Stimulated activated CD8-positive, alpha-beta memory T cell treated with anti-CD3 and anti-CD28 coated beads, Interleukin-15, amount 100 ng/mL, for 4 hours (primary cell): ENCODE measurements around the gene PARVB.

Experiments
- DNase-seq, 2 donors: peaks; one replicate each; pipeline ENCODE4 v3.0.0-alpha.2; 2020; ENCODE audit warnings: low read depth in 2 of 2

PARVB gene

DNA sequence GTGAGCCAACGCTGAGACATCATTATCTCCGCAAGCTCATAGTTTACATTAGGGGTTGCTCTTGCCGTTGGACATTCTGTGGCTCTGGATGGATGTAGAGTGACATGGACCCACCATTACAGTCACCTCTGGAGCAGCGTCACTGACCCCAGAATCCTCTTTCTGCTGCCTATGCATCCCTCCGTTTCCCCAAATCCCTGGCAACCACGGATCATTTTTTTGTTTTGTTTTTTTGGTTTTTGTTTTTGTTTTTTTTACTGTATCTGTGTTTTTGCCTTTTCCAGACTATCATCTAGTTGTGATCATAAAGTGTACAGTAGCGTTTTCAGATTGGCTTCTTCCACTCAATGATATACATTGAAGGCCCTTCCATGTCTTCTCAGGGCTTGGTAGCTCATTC lies 4.0 kb downstream of the PARVB start:
- DNase-seq: no peak

DNA sequence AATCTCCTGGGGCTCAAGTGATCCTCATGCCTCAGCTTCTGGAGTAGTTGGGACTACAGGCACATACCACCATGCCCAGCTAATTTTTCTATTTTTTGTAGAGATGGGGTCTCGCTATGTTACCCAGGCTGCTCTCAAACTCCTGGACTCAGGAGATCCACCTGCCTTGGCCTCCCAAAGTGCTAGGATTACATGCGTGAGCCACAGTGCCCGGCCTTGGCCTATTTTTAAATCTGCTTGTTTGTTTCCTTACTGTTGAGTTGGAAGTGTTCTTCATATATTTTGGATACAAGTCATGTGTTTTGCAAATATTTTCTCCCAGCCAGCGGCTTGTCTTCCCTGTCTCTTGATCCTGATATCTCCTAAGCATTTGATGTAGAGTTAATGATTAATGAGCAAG lies 5.0 kb downstream of the PARVB start:
- no peak for DNase-seq

DNA sequence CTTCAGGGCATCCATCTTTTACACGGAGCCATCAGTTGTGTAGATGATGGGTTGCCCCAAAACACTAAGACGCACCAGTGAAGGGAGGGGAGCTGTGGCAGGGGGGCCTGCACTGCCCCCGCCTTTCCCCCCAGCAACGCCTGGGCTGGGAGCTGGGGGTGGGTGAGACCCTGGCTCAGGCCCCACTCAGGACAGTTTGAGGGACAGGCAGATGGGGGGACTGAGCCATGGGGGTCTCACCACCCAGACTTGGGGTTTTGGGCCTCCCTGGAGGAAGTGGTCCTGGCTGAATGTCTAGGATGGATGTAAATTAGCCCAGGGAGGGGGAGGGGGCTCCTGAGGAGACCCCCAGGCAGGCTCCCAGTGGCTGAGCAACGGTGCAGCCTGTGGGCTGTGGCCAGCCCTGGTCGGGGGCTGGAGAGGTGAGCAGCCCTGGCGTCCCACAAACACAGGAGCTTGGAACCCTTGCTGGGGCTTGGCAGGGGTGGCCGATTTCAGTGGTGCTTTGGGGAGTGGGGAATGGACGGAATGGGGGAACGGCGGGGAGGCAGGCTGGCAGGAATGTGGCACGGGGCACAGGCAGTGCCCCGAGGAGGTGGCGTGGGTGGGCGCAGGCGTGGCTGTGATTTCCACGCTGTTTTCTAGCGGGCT lies 6.1 kb downstream of the PARVB start:
- DNase-seq: no peak

DNA sequence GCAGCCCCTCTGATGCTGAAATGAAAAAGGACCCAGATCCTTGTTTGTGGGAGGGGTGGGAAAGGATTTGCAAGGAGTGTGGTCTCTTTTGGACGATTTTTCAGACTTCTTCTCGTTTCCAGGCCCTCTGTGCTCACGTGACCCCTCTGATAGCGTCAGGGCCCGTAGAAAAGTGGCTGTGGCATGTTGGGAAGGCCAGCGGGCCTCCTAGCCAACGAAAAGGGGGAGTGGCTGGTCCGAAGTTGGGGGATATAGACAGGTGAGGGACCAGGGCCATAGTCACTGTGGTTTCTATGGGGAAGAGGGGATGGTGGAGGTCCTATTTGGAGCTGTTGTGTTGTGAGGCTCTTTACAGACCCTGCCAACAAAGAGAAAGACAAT lies 6.6 kb downstream of the PARVB start:
- no peak for DNase-seq

DNA sequence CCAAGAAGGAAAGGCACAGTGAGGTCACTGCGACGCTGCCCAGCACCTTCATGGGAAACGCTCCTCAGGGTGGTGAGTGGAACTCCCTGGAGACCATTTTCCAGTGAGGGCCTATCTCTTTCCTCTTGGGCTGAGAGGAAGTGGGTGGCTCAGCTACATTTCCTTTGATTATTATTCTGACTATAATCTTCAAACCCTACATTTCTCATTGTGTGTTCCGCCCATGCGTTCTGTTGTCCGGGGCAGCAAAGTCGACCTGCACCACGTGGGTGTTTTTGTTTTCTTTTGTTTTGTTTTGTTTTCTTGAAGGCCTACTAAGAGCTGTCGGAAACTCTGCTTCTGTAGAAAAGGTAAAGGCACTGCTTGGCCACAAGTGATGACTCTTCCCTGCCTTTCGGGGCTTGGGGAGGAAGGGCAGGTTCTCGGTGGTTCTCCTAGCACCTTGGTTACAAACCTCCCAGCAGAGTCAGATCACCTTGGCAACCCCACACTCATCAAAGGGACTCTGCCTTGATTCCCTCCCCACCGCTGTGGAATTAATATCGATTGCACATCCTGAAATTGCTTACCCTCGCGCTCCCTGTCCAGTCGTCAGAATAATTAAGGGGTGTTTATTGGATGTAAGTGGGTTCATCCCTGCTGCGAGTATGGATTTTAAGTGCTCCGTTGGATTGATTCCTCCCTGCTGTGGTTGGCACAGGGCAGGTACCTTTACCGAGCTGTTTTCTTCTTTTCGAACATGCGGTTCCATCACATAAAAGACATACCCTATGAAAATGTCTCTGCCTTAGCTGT lies 7.3 kb downstream of the PARVB start:
- DNase-seq: no peak

DNA sequence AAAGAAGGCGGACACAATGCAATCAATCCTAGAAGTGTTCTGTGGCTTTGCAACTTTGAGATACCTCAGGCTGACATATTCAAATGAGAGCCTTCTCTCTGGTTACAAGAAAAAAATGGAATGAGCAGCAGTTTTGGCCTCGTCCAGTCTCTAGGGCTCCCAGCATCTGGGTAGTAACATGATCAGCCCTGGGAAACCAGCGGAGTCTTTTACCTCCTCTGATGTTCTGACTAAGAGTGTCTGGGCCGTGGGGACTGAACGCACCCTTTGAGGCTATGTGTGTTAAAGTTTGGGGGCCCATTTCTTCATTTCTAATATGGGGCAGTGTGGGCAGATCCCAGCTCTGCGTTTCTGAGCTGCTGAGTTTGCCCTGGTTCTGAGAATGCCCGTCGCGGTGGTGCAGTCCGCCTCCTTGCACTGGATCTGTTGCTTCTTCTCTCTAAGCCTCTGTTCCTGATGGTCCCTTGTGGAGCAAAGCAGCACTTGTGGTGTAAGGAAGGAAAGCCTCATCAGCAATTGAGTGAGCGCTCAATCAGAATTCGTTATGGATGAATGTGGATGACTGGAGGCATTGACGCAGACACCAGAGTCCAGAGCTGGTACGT lies 8.1 kb downstream of the PARVB start:
- DNase-seq: no peak

DNA sequence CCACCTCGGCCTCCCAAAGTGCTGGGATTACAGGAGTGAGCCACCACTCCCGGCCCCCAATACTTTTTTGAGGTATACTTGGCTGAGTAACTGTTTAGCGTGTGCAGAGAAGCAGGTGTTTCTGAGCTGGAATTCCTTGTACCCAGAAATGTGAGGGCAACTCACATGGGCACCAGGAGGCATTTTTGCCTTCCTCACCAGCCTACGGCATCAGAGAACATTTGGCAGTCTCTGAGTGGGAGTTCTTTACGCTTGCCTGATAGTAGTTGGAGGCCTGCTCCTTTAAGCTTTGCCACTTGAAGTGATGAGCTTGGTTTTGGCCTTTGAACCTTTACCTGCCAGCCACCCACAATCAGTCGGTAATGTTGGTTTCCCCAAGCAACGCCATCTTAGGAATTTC lies 9.2 kb downstream of the PARVB start:
- DNase-seq: no peak

DNA sequence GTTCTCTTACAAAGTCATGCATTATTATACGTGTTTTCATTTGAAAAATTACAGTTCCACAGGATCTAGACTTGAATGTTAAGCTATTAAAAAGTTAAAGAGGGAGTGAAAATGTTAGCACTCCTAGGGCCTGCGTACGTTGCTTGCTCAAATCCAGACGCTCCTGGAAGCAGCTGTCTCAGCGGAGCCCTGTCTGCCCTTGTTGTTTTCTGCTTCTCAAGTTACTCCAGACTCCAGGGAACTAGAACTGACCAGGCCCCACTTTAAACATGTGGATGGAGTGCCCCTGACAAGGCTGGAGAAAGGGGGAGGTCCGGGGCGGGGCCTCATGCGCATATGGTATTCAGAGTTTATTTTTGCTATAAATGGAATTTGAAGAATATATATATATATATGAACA lies 9.6 kb downstream of the PARVB start:
- DNase-seq: no peak

DNA sequence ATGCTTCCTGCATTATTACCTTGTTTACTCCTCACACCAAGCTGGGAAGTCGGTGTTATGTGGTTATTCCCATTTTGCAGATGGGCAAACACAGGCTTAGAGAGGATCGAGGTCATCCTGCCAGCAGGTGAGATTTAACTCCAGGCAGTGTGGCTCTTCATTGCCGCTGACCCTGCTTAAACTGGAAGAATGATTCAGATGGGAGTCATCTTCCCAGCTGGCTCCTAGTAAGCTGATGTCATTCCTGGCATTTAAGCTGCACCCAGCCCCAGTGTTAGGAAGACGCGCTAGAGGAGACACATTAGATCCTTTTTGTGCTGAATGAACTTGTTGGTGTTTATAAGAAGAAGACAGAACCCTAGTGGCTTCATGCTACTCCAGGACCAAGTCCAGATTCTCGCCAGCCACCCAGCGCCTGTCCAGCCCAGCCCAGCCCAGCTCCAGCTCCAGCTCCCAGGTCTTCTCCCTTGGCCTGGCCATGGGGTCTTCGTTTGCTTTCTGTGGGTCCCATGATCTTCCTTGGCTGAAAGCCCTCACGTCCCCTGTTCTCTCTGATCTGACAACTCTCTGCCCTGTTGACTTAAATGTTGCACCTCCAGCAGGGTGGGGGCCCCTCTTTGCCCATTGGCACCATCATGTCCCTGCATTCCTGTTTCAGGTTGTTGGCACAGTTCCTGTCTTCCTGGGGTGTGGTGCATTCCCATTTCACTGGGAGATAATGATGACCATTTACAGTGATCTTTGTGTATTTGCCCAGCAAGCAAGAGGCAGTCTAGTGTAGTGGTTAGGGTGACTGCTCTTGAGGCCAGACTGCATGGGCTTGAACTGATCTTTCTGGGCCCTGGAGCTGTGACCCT lies 13.6 kb downstream of the PARVB start:
- DNase-seq: no peak

DNA sequence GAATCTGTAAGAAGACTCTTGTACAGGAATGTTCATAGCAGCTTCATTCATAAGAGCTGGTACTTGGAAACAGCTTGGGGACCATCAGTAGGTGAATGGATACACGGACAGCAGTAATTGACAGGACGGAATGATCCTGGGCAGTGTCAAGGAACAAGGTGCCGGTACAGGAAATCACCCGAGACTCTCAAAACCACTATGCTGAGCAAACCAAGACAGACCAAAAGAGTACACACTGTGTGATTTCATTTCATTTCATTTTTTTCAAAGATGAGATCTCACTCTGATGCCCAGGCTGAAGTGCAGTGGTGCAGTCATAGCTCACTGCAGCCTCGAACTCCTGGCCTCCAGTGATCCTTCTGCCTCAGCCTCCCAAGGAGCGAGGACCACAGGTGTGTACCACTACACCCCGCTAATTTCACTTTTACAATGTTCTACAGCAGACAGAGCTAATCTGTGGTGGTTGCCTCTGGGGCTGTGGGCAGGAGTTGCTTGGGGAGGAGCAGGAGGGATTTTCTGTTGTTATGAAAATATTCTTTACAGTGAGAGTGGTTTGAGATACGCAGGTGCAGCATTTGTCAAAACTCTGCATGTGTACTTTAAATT lies 15.6 kb downstream of the PARVB start:
- DNase-seq: no peak

DNA sequence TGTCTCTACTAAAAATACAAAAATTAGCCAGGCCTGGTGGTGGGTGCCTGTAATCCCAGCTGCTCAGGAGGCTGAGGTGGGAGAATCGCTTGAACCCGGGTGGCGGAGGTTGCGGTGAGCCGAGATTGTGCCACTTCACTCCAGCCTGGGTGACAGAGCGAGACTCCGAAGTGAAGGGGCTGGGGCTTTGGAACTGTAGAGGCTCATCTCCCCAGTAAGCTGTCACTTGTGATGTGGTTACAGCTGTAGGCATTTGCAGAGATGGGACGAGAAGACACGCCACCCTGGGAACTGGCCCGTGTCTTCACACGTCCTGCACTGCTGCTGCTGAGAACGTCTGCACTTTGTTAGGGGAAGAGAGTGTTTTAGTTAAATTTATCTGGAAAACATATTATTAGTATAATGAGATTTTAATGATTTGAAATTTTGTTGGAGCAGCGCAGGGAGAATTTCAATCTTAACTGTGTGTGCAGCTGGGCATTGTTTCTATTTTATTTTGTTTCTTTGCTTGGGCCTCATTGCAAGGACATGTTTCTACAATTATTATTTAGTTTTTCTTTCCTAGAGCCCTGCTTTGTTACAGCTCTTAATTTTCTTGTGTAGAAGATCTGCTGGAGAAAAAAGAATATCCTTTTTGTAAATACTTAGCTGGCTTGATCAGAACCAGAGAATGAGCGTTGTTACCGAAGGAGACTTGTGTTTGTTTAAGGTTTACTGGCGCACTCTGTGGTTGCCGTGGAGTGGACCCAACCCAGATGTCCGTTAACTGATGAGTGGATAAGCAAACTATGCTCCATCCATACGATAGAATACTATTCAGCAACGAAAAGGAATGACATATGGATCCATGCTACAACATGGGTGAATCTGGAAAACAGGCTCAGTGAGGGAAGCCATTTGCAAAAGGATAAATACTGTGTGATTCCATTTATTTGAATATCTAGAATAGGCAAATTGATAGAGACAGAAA lies 18.4 kb downstream of the PARVB start:
- DNase-seq: no peak

DNA sequence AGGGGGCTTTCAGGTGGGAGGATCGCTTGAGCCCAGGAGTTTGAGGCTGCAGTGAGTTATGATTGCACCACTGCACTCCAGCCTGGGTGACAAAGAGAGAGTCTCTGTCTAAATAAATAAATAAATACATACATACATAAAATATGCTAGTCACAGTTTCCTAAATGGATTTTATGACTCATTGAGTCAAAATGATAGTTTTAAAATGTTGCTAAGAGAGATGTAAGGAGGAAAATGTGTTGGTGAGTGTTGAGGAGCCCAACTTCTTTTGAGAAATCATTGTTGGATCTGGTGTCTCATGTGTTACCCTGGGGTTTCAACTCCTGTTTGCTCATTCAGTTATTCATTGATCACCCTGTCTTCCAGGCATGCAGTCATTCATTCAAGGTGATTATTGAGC lies 21.0 kb downstream of the PARVB start:
- no peak for DNase-seq

DNA sequence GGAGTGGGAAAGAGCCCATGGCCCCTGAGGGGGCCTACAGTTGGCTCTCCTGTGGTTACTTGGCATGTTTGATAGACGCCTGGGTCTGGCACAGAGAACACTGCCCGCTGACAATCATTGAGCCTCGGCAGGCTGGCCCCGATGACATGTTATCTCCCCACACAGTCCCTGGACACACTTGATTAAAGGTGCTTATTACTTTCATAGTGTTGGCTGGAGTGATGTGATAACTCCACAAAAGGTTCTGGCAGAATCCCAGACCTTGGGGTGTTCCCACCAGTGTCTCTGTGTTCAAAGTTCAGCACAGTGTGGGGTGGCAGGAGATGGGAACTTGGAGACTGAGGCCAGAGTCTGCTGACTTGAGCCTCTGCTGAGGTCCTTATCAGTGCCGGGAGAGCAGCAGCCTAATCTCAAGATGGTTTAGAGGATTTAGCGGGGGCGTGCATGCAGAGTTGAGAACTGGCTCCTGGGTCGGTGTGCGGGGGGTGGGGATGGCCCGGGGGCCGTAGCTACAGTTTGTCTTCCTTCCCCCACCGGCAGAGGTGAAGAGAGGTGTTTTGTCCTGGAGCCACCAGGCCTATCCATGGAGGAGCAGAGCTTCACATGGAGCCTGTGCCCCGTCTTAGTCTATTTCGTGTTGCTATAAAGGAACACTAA lies 22.5 kb downstream of the PARVB start:
- DNase-seq: no peak

DNA sequence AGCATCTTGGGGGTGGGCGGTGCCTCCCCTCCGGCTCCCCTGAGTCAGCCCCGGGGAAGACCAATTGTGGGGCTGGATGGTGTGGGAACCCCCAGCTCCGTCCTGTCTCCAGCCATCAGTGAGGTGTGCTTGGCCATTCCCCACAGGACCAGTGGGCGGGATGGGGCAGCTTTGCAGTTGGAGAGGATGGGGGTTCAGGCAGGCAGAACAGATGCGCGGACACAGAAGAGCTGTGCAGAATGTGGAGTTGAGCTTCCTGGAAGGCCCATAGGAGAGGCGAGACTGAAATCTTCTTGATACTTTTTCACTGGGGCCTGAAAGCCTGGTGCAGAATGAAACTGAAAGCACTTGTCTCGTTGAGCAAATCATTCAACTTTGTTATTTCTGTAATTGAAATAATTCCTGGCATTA lies 23.8 kb downstream of the PARVB start:
- DNase-seq: no peak

DNA sequence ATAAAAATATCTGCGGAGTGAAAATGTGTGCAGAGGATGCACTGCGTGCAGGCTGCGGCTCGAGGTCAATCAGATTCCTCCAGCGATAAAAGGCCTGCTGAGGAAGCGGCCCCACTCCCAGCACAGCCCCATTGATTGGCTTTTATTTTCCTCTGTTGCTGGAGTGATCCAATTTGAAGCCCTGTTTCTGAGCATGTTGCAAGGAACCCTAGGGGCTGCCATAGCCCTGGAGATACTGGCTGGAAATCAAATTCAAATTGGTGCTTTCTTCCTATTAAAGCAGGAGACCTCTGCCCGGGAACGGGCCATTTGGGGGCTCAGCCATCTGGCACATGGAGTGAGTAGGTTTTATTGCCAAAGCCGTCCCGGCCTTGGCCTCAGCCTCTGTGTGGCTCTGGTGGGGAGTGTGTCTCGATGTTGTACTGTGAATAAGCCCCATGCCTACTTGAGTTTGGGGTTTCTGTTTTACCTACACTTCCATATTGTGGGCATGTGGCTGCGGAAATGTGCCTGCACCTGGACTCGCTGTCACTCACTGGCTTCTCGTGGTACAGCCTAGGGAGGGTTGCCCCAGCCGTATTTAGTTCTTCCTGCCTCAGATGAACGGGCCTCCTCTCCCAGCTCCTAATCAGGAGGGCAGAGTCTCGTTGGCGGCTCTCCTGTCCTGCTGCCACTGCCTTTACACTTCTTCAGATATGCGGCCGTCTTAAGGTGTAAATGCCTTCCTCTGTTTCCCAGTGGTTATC lies 25.6 kb downstream of the PARVB start:
- no peak for DNase-seq

DNA sequence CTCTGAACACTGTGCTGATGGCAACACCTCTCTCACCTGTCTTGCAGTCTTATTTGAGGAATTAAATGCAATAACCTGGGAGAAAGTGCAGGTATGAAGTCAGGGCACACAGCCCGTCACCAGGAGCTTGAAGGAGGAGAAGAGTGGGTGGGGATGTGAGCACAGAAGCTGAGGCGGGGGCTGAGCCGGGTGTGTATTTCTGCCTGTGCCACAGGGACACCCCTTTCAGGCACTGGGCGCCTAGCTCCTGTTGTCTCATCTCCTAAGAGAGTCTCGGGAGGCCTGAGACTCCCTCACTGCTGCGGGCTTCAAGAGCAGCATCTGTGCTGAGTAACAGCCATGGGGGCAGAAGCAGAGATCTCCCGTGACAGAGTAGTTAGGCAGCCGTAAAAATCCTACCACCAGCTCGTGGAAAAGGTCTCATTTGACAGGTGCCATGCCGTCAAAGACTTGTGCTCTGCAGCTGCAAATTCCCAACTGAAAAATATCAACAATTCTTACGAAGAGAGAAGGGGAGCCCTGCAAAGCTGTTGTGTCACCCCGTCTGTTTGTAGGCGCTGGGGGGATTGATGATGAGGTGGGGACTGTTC lies 26.8 kb downstream of the PARVB start:
- no peak for DNase-seq

DNA sequence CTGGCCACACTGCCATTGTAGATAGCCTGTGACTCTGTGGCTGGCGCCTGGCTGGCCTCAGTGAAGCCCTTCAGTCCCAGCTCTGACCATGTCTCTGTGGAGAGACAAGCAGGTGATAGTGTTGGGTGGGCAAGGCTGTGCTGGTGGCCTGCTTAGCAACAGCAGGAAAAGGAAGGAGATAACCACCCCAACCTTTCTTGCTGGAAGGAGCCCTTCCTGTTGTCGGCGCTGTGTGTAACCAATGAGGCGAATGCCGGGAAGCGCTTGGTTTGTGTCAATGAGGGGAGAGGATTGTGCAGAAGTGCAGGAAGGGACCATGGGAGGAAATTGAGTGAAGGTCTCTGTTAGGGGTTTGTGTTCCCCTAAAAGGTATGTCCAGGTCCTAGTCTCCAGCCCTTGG lies 27.3 kb downstream of the PARVB start:
- DNase-seq: no peak

DNA sequence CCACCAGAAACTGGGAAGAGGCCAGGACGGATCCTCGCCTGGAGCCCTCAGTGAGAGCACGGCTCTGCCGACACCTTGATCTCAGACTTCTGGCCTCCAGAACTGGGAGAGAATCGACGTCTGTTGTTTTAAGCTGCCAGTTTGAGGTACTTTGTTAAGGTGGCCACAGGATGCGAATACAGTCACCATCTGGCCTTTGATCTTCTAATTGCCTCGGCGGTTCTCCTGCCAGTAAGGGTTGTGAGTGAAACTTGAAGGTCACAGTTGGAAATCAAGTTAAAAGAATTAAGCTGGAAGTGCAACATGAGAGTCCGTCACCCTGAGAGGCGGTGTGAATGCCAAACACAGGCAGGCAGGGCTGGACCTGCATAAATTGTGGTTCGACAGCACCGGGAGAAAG lies 27.9 kb downstream of the PARVB start:
- DNase-seq: no peak

DNA sequence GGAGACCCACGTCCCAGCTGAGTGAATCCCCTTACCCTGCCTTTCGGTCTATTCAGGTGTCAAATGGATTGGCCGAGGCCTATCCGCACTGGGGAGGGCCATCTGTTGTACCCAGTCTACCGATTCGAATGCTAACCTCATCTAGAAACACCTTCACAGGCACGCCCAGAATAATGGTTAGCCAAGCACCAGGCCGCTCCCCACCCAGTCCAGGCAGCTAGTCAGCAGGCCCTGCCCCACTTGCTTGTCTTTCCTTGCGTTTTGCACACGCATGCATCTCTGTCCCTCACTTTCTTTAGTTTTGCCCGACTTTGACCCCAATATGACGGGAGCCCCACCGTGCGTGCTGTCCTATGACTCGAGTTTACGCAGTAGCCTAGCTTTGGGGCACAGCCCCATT lies 31.7 kb downstream of the PARVB start:
- DNase-seq: no peak
